Measurements from ENCODE around the gene KHSRP. TPM values are rescaled to one million over a fixed set of nuclear protein-coding genes. Genes with fewer than 3 reads are reported as not detected.

Gene KHSRP
- total and polyA plus RNA-seq, 2 of the 13 experiments (the other 11 are each of a cell fraction or from before 2014, with no cell fraction given), result 72.1 to 129 TPM

DNA sequence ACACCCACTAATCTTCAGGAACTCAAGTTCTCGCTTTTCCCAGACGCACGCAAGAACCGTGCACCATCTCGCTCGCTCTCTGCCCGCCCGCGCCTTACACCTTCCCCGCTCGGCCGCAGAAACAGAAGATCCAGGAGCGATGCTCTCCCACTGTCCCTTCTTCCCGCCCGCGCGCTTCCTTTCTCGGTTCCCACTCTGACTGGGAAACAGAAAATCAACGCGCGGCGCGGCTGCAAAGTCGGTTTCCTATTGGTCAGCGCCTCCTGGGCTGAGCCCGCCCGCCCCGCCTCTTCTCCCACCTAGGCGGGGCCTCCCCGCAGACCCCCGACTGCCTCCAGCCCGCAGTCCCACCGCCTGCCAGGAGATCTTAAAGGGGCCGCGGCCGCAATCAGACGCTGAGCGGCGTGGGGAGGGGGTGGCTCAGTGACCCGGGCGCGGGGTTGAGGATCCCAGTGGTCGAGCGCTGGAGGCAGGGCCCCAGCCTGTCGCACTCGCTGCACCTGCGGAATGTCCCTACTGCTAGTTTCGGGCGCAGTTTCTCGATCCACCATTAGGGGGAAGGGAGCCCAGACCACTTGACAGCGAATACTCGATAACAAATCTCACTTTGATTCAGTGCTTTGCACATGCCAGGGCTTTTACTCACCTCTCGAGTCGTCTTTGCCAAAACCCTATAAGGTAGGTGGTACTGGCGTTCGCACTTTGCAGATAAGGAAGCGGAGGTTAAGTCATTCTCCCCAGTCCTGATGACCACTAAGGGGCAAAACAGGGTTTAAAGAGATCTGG lies 35.7 kb upstream of the KHSRP start (continued):
- TF ChIP-seq NKX3-1 (CRISPR knock-in tag; IDR thresholded peaks at IDR 0.05), result peak; percentile 49; the same call in 1 of the 2 replicates
- TF ChIP-seq POLR2AphosphoS2 (IDR thresholded peaks at IDR 0.05; ENCODE audit: low read depth, low read length), result no peak

DNA sequence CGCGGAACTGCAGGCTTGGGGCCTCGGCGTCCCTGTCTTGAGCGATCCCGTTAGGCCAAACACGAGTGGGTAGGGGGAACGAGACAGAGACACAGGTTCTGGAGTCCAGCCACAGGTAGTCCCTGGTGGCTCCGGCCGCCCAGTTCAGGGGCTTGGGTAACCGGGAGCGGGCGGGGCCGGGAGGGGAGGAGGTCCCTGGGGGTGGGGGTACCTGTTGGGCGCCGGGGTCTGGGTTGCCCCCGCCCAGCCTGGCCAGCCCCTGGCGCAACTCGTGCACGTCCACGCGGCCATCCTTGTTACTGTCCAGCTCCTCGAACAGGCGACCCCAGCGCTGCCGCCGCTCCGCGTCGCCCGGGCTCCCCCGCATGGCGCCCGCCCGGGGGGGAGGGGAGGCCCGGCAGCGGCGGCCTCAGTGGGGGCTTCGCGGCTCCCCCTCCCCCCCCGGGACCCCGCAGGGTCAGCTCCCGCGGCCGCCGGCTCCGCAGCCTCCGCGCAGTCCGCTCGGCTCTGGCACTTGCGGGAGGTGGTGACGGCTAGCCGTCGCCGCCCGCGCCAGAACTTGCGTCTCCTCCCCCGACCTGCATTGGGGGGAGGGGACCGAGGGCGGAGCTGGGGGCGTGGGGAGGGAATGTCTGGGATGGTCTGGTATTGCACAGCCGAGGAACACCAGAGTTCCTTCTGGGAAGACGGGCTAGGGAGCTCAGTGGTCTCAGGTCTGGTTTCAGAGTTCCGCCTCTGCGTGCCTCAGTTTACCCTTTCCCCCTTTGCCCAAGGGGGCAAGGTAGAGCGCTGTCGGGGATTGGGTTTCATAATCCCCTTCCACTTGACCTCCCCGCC lies 34.9 kb upstream of the KHSRP start, which contains the start of gene SLC25A23:
TSS of gene SLC25A23 (minus strand) at position 531 of the 837 bp plus-strand sequence. CDS start at position 367, 164 bp downstream.
- H3K4me2 ChIP-seq (ENCODE audit: low read depth, low read length), result peak within 1 kb of the TSS; percentile 91
- intact Hi-C loops (cut with micrococcal nuclease; ENCODE audit: unreplicated experiment) (no loop called here), in situ Hi-C loops (cut with HindIII; ENCODE audit: extremely low pct_ligation_motif_present, low pct_unique_long_range_greater_than_20kb) (no loop called here)
- H3K36me3 ChIP-seq (replicated peaks in 1 of 2; ENCODE audit: control insufficient read depth in 1 of 2, insufficient read depth in 2 of 2, low read length in 2 of 2), result peaks cover 2 to 16% of the 10 kb centered on the region in 2 experiments; a peak in 4 of 5 replicates
- H3K4me3 ChIP-seq (replicated peaks in 1 of 3; ENCODE audit: insufficient read depth in 1 of 3, low read depth in 2 of 3, low read length in 3 of 3), result peak within 1 kb of the TSS; percentile 66 to 83 (median 81)
- no peaks in the 10 kb centered on the region for H3K9me3 ChIP-seq (ENCODE audit: low read length)
- H3K27ac ChIP-seq (ENCODE audit: extremely low read length, insufficient read depth, low read length), result peak within 1 kb of the TSS; percentile 41
- no peaks in the 10 kb centered on the region for H3K79me2 ChIP-seq (ENCODE audit: insufficient read depth, low read length)
- 0% methylated on average over 1 of the region's 70 CpGs for whole genome bisulfite sequencing (ENCODE audit: low lambda C conversion rate)
- H2AFZ ChIP-seq (ENCODE audit: low read length), result peak within 1 kb of the TSS; percentile 75
- FAIRE-seq (no peak), DNase-seq (ENCODE audit: low spot score) (peak; percentile 46), ATAC-seq (peak; percentile 66)
- H3K4me1 ChIP-seq (ENCODE audit: insufficient read depth, low read length), result peaks cover 11% of the 10 kb centered on the region
- H3K9ac ChIP-seq (ENCODE audit: insufficient read depth, low read depth, low read length), result peak within 1 kb of the TSS; percentile 70
- POLR2A ChIA-PET, result interaction anchor here (0.9 to 2.0 kb wide), 3 partner anchors 17 to 87 kb away, joined by 3 to 5 read pairs (median 4); partner anchors contain the start of genes ALKBH7 and KHSRP
- CTCF ChIA-PET (ENCODE audit: low intra/inter-chr PET ratio, low total read pairs), result no interaction called here
- BruUV-seq (replicated peaks), result no TSS peak
- H4K20me1 ChIP-seq (ENCODE audit: insufficient read depth, low read length), result no peaks in the 10 kb centered on the region
- no peaks in the 10 kb centered on the region for H3K27me3 ChIP-seq (ENCODE audit: control insufficient read depth in 1 of 2, insufficient read depth in 2 of 2, low read length in 2 of 2)
- 0 out of 2 replicates have a peak, but pooled peaks have one; percentile 44 for TF ChIP-seq CCDC6 (CRISPR knock-in tag; IDR thresholded peaks at IDR 0.05)
- no peak for TF ChIP-seq ZNF431 (CRISPR knock-in tag; IDR thresholded peaks at IDR 0.05; ENCODE audit: borderline replicate concordance, low read depth)
- TF ChIP-seq MAFK (conservative IDR thresholded peaks at IDR 0.05 in 1 of 2, IDR thresholded peaks at IDR 0.05 in 1 of 2; ENCODE audit: low read length in 2 of 2), result no peak
- peak; percentile 18 for TF ChIP-seq TEAD3 (CRISPR knock-in tag; optimal IDR thresholded peaks at IDR 0.05; ENCODE audit: borderline replicate concordance)
- no peak for TF ChIP-seq DDIT3 (CRISPR knock-in tag; IDR thresholded peaks at IDR 0.05)
- no peak for TF ChIP-seq THAP9 (CRISPR knock-in tag; IDR thresholded peaks at IDR 0.05; ENCODE audit: borderline replicate concordance)
- TF ChIP-seq PHF20 (CRISPR knock-in tag; IDR thresholded peaks at IDR 0.05), result 0 out of 2 replicates have a peak, but pooled peaks have one; percentile 37
- no peak for TF ChIP-seq HNRNPH1 (optimal IDR thresholded peaks at IDR 0.05; ENCODE audit: low read depth, low read length)
- TF ChIP-seq HNRNPK (IDR thresholded peaks at IDR 0.05; ENCODE audit: low read depth, low read length, poor library complexity, severe bottlenecking), result peak; percentile 34
- TF ChIP-seq, protein P1, sequence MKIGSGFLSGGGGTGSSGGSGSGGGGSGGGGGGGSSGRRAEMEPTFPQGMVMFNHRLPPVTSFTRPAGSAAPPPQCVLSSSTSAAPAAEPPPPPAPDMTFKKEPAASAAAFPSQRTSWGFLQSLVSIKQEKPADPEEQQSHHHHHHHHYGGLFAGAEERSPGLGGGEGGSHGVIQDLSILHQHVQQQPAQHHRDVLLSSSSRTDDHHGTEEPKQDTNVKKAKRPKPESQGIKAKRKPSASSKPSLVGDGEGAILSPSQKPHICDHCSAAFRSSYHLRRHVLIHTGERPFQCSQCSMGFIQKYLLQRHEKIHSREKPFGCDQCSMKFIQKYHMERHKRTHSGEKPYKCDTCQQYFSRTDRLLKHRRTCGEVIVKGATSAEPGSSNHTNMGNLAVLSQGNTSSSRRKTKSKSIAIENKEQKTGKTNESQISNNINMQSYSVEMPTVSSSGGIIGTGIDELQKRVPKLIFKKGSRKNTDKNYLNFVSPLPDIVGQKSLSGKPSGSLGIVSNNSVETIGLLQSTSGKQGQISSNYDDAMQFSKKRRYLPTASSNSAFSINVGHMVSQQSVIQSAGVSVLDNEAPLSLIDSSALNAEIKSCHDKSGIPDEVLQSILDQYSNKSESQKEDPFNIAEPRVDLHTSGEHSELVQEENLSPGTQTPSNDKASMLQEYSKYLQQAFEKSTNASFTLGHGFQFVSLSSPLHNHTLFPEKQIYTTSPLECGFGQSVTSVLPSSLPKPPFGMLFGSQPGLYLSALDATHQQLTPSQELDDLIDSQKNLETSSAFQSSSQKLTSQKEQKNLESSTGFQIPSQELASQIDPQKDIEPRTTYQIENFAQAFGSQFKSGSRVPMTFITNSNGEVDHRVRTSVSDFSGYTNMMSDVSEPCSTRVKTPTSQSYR (CRISPR knock-in tag; IDR thresholded peaks at IDR 0.05; ENCODE audit: borderline replicate concordance), result peak; percentile 92
- TF ChIP-seq KDM6A (CRISPR knock-in tag; IDR thresholded peaks at IDR 0.05; ENCODE audit: low read depth), result no peak
- no peak for TF ChIP-seq ATAD3A (CRISPR knock-in tag; IDR thresholded peaks at IDR 0.05)
